ENCODE results near the gene USP6NL.
"Not testable (repeated sequence)": the region's sequence is repeated elsewhere in the genome, so short reads cannot be mapped to it uniquely, and the experiment has no call there.

Gene USP6NL

DNA sequence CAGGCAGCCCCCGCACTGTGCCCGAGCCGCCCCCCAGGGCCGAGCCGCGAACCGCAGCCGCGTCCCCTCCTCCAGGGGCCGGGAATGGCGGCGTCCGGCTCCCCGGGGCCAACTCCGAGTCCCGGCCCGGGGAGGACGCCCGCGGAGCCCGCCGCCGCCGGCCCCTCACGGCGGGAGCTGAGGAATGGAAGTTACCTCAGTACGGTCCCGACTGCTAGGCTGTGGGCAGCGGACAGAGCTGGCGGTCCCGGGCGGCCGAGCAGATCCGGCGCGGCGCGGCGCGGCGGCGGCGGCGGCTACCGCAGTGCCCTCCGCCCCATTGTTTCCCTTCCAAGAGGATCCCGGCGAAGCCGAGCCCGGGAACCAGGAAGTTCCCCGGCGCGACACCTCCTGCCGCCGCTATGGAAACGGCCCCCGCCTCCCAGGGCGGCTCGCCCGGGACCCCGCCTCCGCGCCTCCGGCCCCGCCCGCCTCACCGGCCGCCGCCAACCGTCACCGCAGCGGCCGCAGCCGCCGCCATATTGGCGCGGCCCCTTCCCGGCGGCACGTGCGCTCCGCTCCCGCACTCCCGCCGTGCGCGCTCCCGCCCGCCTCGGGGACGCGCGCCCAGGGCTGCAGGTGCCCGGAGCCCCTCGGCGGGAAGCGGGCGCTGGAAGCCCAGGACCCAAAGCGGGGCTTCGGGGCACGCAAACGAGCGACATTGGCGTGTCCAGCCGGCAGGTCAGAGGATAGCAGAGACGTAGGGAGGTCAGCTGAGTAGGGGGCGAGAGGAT, at the start of gene USP6NL:
USP6NL (minus strand) TSS at position 403 of the 773 bp plus-strand sequence. CDS start 14,016 bp downstream, outside the sequence.
- peak; percentile 49 for DNase-seq

DNA sequence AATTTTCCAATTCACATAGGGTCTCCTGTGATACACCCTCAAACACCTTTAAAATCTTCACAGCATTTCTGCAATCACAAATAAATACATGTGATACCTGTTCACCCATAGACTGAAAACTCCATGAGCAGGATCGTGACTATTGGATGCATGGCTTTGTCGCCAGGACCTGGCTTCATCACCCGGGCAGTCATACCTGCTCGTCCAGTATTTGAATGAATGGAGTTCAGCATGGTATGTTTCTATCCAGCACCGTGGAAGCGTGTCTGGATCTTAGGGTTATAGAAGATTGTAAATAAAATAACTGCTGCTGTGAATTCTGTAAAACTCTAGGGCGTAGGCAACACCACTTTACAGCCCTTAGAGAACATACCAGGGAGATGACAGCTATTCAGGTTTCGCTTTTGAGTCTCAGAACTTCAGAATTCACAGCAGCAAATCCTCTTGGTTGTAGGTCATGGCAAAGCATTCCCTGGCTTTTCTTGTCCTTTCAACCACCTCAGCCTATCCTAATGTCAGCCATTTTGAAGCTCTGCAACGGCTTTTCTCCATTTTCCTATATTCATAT, 47.4 kb upstream of the USP6NL start:
- no peak for DNase-seq

DNA sequence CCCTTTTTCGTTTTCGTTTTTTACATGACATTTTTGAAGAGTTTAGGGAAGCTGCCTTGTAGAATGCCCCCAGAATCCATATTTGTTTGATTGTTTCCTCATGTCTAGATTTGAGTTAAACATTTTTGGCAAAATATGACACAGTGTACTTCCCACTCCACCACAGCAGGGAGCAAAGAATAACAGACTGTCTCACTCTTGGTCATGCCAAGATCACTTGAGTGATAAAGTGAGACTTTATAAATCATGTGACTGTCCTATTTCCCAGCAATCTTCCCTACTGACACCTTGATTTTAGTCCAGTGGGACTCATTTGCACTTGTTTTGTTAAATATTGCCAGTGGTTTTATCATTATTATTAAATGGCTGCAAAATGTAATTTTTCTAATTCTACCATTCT, 44.4 kb upstream of the USP6NL start:
- no peak for DNase-seq

DNA sequence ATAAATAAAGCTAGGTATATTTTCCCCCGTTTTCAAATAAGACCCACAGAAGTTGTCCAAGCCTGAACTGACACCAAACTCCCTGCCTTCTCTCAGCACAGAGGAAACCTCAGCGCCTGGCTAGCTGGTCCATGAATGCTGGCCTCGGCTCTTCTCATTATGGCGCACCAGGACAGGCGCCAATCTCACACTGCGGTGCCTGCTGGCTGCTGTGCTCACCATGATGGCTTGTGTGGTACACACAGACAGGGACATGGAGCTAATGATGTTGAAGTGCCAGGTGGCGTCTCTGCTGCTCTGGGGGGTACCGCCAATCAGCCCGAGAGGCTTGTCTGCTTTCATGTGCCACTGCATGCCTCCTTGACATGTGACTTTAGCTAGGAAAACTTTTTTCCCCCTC, 43.2 kb upstream of the USP6NL start:
- no peak for DNase-seq

DNA sequence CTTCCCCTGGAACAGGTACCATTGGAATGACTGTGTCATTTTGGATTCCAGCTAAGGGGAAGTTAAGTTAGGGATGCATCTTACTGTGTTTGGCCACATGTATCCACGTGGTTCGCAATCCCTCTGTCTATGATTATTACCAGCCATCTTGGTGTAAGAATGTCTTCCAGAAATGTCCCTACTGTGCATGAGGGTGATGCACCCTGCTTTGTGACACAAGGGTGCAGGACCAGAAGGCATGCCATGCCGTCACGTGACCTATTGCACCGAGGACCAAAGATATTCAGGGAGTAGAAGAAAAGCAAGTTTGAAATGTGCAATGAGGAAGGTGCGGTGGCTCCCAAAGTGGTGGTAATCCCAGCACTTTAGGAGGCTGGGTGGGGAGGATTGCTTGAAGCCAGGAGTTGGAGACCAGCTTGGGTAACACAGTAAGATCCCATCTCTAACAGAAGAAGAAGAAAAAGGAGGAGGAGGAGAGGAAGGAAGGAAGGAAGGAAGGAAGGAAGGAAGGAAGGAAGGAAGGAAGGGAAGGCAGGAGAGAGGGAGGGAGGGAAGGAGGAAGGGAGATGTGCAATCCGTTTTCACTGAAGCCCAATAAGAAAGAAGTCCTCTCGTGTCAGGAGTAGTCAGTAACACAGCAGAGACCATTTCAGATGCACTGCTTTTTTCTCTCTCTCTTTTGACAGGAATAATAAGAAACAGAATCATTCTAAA, 42.5 kb upstream of the USP6NL start:
- DNase-seq, result no peak

DNA sequence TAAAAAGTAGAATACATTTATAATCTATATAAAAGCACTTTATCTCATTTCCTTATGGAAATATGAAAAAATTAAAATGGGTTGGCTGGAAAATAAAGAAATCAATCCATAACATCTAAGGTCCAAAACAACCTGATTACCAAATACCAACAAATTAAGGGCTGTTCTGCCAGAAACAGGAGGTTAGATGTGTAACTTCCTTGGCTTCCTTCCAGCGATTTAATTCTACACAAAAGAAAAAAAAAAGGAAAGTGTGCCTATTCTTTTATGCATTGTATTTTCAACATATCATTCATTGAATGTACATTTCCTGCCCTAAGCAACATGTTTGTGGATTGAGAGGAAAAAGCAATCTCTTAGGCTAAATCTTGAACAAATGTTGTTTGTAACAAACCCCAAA, 36.2 kb upstream of the USP6NL start:
- no peak for DNase-seq

DNA sequence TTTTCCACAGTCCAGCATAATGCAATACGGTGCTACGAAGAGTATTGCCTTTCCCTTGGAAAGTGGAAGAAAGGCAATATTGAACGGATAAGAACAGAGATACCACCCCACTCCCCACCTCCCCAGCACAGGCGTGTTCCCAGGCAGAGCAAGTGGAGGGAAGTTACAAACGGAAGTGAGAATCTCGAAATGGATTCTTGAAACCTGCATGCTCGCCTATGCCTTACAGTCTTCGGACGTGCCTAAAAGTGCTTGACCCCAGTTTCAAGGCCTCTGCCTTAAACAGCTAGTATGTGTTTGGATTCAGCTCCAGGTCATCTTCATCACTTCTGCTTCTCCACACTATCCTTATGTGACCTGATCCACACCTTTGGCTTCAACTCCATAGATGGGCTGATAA, 35.0 kb upstream of the USP6NL start:
- no peak for DNase-seq

DNA sequence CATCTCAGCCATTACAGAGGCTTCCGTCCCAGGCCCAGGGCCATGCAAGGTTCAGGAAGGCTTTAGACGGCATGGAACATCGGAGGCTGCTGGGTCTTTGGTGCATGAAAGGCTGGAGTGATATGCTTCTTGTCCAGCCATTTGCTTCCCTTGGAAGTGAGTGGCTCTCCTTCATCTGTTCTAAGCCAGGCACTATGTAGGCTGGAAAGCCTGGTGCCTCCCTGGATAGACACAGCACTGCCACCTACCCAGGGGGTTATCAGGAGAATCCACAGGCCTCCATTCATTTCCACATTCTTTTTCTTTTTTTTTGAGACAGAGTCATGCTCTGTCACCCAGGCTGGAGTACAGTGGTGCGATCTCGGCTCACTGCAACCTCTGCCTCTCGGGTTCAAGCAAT, 31.6 kb upstream of the USP6NL start:
- DNase-seq, result no peak

DNA sequence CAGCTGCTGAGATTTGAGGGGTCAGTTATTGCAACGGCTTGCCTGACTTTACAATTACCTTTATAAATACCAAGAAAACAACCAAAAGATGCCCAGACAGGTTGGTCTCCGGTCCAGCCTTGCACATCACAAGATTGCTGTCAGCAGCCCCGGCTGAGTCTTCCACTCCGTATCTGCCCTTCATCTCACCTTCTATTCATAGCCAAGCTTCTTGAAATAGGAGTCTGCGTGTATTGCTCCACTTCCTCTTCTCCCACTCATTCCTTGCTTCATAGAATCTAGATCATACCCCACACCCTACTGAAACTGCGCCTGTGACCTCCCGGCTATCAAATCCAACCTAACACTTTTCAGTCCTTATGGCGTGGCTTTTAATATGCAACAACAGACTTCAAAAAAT, 31.1 kb upstream of the USP6NL start:
- no peak for DNase-seq

DNA sequence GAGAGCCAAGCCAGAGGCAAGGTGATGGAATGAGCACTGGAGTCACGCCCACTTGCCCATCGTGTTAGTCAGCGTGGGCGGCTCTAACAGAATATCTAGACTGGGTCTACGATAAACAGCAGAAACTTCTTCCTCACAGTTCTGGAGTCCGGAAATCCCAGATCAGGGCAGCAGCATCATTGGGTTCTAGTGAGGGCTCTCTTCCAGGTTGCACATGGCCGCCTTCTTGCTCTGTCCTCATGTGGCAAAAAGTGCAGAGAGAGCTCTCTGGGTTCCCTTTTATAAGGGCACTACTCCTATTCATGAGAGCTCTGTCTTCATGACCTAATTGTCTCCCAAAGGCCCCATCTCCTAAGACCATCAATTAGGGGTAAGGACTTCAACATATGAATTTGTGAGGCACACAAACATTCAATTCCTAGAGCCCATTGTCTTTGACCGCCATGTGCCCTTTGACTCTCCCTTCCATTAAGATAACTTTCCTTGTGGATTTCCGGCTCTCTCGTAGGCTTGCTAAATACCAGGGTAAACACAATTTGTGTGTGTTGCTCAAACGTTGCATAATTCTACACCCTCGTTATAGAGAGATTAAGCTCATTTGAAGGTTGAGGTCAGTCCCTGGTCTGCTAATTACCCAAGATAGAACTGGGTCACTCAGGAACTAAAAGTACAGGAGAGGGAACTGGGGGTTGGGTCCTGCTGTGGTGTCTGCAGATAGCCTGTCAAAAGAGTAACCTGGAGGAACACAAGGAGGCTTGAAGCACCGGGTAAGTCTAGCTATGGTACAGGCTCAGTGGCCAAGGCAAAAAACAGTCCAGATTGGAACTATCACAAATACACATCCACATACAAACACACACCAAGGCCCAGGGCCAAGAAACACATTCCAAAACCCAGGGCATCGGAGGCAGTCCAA, 28.7 kb upstream of the USP6NL start:
- DNase-seq, result no peak

DNA sequence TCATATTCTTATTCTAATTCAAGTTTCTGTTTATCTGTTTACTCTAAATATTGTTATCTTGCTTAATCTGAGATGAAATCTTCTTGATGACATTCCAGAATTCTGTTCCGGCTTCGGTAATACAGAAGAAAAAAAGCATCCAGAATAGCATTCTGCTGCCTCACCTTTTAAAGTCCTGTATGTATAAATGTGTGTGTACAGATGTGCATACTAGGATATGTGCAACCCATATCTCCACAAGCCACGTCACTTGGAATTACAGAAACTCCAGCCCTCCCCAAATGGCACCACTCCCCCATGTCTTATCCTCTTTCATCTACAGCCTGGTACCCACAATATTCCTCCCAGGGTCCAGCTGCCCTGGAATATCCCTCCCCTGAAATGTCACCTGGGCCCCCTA, 27.9 kb upstream of the USP6NL start:
- DNase-seq, result no peak

DNA sequence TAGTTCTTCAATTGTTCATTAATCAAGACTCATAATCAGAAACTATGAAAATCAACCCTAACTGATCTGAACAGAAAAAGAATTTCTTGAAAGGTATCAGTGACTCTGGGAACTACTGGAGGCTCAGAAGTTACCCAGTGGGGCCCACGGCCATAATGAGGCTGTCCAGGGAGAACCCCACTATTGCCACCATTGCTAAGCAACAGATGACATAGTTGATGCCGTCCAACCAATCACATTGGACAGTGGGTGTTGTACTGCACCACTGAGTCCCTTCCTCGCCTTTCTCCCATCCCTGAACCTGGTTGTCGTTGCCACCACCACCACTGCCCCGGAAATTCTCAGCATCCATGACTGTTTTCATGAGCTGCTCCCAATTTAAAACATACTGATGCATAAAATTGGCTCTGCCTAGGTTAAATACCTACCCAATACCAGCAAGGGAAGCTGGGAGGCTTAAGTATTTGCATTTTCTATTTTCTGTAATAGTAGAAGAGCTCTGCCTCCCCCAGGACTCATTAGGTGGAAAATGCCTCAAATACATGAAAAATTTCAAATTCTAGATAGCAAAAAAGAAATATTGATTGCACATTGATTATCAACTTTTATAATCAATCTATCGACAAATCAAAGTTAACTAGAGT, 26.7 kb upstream of the USP6NL start:
- DNase-seq, result no peak

DNA sequence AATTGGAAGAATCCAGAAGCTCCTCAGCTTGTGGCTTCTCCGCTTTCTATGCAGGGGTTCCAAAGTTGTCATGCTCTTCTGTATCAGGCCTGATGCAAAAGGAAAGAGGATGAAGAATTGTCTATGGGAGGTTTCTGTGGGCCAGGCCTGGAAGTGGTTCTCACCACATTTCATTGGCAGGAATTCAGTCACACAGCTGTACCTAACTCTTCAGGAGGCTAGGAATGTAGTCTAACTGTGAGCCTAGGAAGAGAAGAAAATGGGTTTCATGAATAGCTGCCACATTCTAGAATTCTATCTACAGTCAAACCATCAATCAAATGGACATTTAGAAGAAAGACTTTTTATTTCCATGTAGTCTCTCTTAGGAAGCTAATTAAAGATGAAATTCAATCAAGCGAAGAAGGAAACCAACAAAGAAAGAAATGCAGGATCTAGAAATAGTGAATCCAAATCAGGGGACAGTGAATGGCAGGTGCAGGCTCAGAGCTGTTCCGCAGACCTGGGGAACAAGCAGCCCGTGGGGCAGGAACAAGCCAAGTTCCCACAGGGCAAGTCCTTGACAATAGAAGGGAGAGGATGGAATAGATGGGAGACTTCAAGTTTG, 25.4 kb upstream of the USP6NL start:
- no peak for DNase-seq

DNA sequence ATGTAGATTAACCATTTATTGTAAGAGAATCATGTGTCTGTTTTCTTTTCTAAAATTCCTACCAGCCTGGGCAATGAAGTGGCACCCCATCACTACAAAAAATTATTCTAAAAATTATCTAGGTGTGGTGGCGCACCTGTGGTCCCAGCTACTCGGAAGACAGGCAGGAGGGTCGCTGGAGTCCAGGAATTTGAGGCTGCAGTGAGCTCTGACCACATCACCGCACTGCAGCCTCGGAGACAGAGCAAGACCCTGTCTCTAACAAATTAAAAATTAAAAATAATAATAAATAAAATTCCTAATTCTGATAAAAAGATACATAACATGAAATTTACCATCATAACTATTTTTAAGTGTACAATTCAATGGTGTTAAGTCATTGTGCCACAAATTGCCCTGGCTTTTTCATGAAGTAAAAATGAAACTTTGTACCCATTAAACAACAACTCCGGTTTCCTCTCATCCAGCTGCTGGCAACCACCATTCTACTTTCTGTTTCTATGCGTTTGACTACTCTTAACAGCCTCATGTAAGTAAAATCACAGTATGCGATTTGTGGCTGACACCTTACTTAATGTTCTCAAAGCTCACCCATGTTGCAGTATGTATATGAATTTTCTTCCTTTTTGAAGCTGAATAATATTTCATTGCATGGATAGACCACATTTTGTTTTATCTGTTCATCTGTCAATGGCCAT, 20.6 kb upstream of the USP6NL start:
- no peak for DNase-seq

DNA sequence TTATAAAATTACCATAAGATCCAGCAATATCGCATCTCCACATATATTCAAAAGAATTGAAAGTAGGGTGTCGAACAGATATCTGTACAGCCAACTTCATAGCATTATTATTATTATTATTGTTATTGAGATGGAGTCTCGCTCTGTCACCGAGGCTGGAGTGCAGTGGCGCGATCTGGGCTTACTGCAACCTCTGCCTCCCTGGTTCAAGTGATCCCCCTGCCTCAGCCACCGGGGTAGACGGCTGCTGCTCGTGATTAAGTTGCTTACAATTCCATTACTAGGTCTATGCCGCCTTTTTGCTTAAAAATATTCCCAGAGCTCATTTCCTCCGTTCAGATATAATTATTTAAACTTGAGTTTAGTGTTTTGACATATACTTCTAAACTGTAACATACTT, 19.8 kb upstream of the USP6NL start:
- DNase-seq, result no peak

DNA sequence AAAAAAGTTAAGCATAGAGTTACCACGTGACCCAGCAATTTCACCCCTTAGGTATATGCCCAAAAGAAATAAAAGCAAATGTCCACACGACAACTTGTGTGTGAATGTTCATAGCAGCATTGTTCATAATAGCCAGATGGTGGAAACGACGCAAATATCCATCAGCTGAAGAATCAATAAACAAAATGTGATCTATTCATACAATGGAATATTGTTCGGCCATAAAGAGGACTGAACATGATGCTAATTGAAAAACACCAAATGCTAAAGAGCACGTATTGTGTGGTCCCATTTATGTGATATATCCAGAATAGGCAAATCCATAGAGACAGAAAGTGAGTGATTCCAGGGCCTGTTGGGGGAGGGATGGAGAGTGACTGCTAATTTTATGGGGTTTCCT, 18.3 kb upstream of the USP6NL start:
- no peak for DNase-seq

DNA sequence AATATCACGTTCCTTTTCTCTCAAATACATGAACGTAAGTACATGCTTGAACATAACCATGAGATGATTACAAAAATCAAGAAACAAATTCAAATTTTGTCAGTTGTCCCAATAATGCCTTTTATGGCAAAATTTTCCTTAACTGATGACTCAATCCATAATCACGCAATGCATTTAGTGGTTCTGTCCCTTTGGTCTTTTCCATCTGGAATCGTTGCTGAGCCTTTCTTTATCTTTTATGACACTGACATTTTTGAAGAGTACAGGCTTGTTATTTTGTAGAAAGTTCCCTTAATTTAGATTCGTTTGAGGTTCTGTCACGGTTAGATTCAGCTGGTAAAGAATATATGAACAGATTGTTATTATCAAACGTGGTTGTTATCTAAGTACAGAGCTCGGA, 16.5 kb upstream of the USP6NL start:
- DNase-seq, result not testable (repeated sequence)

DNA sequence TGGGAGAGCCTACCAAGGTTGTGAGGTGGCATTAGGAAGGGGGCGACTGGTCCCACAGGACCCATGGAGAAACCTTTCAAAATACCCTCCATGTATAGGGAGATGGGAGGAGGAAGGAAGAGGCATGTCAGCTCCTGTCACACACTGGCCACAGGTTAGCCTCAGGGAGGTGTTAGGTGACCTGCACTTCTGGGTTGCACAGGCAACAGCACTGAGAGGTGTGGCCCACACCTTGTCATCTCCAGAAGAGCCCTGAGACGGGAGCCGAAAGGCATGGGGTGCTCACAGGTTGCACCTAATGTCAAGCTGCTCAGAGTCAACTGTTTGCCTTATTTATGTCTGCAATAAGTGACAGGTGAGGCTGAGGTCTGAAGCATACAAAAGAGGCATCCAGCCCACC, 14.6 kb upstream of the USP6NL start:
- no peak for DNase-seq

DNA sequence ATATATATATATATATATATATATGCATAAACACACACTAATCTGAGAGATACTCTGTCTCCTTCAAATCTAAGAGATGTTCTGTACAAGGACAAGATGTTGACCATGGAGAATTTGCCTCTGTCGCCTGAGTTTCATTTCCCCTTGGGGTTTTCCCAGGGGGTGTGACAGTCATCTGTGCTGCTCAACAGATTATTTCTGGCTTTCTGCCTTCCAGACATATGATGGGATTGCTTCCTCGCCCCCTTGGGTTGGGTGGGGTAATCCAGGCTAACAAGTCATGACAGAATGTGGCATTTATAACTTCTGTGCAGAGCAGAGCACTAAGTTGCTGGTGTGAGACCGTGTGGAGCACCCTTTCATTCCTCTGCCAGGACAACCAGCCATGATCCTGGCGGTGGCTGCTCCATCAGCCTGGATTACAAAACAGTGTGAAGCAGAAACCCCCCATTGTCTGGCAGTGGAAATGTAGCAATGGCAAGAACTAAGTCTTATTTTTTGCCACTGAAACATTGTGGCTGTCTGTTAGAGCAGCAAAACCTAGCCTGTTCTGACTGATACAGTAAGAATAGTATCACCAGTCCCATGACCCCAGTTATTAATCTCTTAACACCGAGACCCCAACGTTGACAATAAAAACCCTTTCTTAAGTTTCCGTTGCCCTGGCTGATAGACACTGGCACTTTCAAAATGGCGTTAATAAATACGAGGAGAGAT, 13.7 kb upstream of the USP6NL start:
- no peak for DNase-seq

DNA sequence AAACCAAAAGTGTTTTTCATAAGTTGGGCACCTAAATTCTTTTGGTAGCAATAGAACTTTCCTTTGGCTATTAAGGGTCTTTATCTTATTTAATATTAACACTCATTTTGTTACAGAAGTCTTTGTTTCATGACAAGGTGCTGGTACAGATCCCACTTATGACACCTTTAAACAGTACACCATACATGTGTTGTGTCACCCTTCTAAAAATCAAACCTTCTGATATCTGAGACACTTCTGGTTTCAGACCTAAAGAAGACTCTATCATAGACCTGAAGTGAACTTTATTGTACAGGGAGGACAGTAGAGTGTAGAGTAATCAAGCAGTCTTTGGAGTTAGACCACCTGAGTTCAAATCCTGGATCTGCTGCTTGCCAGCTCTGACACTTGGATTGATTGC, 5.8 kb upstream of the USP6NL start:
- DNase-seq, result no peak

DNA sequence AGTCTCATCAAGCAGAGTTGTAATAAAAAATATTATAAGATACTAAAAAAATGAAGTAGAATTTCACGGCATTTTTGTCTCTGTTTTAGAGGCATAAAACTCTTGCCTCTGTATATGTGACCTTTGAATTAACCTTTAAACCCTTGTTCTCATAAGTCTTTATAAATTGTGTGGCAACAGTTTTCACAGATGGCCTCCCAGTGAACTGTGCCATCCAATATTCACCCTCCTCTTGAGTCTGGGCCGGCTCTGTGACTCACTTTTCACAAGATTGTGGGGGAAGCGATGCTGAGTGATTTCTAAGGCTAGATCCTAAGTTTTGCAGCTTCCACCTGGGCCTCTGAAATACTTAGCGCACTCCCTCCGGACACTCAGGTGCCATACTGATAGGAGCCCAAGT, 4.6 kb upstream of the USP6NL start:
- DNase-seq, result no peak
